GM19463 (cell line): ENCODE data around the gene PIP.
"Not testable (repeated sequence)": the region's sequence is repeated elsewhere in the genome, so short reads cannot be mapped to it uniquely, and the experiment has no call there.

Source experiments
- ATAC-seq: cut with Tn5 transposase; IDR thresholded peaks from one replicate; pipeline ENCODE4 v1.9.1; 2021; ENCODE audit warnings: mild to moderate bottlenecking, moderate library complexity; ENCODE audit not compliant: unreplicated experiment

Gene PIP, protein sequence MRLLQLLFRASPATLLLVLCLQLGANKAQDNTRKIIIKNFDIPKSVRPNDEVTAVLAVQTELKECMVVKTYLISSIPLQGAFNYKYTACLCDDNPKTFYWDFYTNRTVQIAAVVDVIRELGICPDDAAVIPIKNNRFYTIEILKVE

DNA sequence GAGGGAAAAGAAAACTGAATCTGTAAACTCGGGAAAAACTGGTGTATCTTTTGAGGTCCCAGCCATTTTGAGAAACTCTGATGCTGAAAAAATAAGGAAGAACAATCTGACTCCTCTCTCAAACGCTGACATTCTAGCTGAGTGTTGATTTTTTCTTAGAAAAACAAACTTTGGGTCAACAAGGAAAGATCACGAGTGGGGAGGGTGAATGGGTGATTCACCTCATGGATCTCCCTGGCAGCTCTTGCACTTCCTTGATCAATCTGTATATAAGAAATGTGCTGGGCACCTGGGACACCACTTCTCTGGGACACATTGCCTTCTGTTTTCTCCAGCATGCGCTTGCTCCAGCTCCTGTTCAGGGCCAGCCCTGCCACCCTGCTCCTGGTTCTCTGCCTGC is at the start of gene PIP:
Gene PIP (plus strand): TSS at position 297 of the 400 bp plus-strand sequence. CDS start 40 bp downstream, at position 337.
- no peak for ATAC-seq

GRCh38 chr7:143085109-143085508 is 46.8 kb upstream of the PIP start:
- no peak for ATAC-seq

GRCh38 chr7:143085610-143086009 is 46.3 kb upstream of the PIP start:
- not testable (repeated sequence) for ATAC-seq

- not testable (repeated sequence) for ATAC-seq
Measured at GRCh38 chr7:143088549-143089231, 43.2 kb upstream of the PIP start.

DNA sequence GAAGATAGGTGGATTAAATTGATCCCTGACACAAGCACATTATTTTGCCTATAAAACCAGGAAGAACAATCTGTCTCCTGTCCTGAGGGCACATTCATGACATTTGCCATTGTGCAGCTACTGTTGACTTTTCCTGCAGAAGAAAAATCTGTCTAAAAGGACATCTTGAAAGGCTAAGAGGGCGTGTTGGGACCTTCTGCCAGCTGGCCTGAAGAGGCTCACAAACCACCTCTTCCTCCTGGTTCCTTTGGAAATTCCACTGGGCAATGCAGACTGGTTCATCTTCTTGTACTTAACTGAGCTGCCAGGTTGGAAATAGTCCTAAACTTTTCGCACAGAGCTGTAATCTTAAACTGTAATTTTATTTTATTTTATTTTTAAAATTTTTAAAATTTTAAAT is 35.7 kb upstream of the PIP start:
- ATAC-seq, result no peak

DNA sequence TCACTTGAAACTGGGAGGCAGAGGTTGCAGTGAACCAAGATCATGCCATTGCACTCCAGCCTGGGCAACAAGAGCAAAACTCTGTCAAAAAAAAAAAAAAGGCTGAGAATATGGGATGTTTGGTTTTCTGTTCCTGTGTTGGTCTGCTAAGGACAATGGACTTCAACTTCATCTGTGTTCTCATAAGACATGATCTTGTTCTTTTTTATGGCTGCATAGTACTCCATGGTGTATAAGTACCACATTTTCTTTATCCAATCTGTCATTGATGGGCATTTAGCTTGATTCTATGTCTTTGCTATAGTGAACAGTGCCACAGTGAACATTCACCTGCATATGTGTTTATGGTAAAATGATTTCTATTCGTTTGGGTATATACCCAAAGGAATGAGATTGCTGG is 32.3 kb upstream of the PIP start:
- not testable (repeated sequence) for ATAC-seq

- no peak for ATAC-seq
Measured at GRCh38 chr7:143104759-143105158, 27.1 kb upstream of the PIP start.

DNA sequence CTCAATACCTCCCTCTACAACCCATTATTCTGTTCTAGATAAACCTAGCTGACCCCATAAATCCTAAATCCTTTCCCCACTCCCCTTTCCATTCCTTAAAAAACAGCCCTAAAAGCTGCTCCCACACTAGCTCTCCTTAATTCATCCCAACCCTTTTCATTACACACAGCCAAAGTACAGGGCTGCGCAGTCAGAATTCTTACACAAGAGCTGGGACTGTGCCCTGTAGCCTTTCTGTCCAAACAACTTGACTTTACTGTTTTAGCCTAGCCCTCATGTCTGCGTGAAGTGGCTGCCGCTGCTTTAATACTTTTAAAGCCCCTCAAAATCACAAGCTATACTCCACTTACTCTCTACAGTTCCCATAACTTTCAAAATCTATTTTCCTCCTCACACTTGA is 23.9 kb upstream of the PIP start:
- ATAC-seq, result not testable (repeated sequence)

DNA sequence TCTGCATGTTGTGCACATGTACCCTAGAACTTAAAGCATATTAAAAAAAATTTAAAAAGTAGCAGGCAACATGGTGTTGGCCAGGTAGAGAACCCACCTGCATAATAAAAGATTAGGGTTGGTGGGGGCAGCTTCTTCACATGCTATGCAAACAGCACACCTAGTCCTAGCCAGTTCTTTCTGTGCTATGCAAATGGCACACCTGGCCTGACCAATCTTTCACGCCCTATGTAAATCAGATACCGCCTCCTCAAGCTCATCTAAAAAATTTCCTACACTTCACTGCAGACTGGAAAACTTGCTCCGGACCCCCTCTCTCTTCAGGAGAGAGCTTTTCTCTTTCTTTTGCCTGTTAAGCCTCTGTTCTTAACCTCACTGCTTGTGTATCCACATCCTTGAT is 14.5 kb upstream of the PIP start:
- no peak for ATAC-seq

- ATAC-seq, result no peak
Measured at GRCh38 chr7:143120691-143121405, 11.0 kb upstream of the PIP start.

DNA sequence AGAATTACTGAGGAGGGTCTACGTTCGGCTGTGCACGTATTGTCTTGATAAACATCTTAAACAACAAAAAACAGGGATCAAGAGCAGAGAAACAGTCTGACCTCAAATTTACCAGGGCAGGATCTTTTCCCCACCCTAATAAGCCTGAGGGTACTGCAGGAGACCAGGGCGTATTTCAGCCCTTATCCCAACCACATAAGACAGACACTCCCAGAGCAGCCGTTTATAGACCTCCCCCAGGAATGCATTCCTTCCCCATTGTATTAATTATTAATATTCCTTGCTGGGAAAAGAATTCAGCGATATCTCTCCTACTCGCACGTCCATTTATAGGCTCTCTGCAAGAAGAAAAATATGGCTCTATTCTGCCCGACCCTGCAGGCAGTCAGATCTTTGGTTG is 8.6 kb upstream of the PIP start:
- not testable (repeated sequence) for ATAC-seq

DNA sequence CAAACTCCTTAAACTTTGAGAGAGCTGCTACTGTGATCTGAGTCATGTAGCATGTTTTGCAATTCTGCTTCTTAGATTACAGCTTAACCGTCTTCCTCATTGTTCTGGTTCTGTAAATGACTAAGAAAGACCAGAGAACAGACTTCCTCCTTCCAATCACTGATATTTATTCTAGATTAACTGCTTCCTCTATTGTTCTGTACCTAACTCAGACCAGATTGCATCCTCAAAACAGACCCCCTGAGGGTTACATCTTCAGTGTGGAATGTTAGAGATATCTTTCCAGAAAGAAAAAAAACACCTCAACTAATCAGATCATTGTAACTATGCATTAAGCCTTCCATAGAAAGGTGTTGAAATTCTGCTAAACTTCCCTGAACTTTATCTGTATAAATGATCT is 5.7 kb upstream of the PIP start:
- ATAC-seq, result no peak

DNA sequence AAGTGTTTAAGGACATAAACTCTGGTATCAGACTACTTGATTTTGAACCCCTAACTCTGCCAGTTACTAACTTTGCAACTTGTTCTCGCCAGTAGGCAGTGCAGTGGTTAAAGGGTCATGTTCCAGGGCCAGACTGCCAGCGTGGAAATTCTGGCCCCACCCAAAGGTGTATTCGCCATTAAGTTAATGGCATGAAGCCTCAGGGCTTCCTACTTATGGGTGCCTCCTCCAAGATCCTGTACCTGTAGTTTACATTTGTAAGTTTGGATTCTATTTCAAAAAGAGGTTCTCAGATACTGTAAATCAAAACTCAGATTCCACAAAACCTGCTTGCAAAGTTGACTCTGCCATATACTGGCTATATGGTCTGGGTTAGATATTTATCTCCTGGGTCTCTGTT is 2.8 kb upstream of the PIP start:
- no peak for ATAC-seq

- ATAC-seq, result no peak
Measured at GRCh38 chr7:143129477-143129876, 2.4 kb upstream of the PIP start.

GRCh38 chr7:143130541-143130940 is 1.3 kb upstream of the PIP start:
- no peak for ATAC-seq

- no peak for ATAC-seq
Measured at GRCh38 chr7:143147070-143147469, 15.2 kb downstream of the PIP start.

DNA sequence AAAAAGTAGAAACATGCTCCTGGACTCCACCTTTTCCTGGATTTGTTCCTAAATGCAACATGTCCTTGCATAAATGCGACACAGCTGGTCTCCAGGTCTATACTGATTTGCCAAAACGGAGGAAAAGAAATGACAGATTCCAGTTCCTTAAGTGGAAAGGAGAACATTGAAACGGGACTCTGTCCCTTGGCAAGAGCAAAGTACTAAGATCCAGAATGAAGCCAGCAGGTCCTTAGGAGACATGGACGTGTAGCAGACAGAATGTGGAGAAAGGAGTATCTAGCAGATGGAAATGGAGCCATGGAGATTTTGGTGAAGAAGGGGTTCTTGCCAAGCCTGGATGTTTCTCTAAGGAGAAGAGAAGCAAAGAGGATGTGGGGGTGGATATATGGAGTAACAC is 16.2 kb downstream of the PIP start:
- no peak for ATAC-seq

DNA sequence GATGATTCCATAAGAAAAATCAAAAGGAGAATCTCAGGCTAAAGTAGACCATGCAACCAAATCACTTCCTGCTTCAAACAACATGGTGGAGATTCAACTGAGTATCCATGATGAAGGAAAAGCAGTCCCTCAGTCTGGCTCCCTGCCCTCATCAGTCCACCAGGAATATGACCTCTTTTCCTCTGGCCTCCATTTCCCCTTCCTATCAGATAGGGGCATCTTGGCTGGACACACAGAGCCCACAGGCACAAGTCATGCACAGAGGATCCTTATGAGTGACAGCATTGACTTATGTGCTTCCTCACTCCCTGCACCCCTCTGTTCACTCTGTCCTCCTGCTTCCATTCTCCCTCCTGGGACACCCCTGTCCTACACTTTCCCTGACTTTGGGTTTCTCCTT is 16.8 kb downstream of the PIP start:
- no peak for ATAC-seq

DNA sequence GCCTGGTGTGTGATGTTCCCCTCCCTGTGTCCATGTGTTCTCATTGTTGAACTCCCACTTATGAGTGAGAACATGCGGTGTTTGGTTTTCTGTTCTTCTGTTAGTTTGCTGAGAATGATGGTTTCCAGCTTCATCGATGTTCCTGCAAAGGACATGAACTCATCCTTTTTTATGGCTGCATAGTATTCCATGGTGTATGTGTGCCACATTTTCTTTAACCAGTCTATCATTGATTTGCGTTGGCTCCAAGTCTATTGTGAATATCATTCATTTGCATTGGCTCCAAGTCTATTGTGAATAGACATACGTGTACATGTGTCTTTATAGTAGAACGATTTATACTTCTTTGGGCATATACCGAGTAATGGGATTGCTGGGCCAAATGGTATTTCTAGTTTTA is 18.8 kb downstream of the PIP start:
- ATAC-seq, result not testable (repeated sequence)

- ATAC-seq, result not testable (repeated sequence)
Measured at GRCh38 chr7:143158617-143159016, 26.7 kb downstream of the PIP start.

- ATAC-seq, result no peak
Measured at GRCh38 chr7:143171697-143172096, 39.8 kb downstream of the PIP start.

DNA sequence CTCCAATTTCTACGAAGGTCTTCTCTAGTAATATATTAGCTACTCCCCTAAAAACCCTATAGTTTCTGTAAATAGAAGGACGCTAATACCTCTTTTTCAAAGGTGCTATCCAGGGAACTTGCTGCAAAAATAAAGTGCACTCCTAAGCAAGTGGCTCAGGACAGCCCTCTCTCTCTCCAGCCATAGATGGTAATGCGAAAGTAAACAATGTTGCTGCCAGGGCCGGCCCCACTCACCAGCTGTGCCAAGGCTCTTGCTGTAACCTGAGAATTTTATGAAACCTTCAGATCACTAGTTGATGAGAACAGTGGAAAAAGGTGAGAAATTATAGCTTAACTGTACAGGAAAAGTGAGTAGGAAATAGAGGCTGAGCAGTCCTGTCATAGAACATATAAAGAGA is 40.5 kb downstream of the PIP start:
- ATAC-seq, result no peak
